PC-9 (cell line): Measurements from ENCODE around the gene CMTM5. TPM values are rescaled to one million over a fixed set of nuclear protein-coding genes. Genes with fewer than 3 reads are reported as not detected.

Source experiments
- BruUV-seq: library from RNA; stranded (reverse); fragments of 400-500 nt; replicated peaks from 2 replicates; lab custom pipeline; 2021; lab: Mats Ljungman, UMichigan
- CTCF ChIA-PET: fragments of 300-600 bp; sonication (Branson Sonifier 250); formaldehyde crosslinking; loops from one replicate; lab custom pipeline; 2022; ENCODE audit warnings: antibody characterized with exemption; lab: Charles Lee
- POLR2A ChIA-PET: fragments of 300-600 bp; sonication (Branson Sonifier 250); formaldehyde crosslinking; loops from one replicate; lab custom pipeline; 2022; ENCODE audit warnings: antibody characterized with exemption; ENCODE audit not compliant: unreplicated experiment; lab: Charles Lee
- DNase-seq, 2 experiments: peaks; one replicate each; pipeline versions ENCODE4 v3.0.0 to v3.0.0-alpha.2; 2015 to 2022; ENCODE audit warnings: mixed read lengths in 1 of 2
- H2AFZ ChIP-seq: fragments of 200-600 bp; sonication (generic); 2 replicates; pipeline ENCODE4 v1.8.1; 2017; ENCODE audit warnings: antibody characterized with exemption
- H3F3A ChIP-seq: fragments of 200-600 bp; sonication (generic); 2 replicates; pipeline ENCODE4 v1.8.1; 2017; ENCODE audit warnings: antibody characterized with exemption, mild to moderate bottlenecking, low read depth; ENCODE audit not compliant: insufficient read depth
- H3K27ac ChIP-seq: fragments of 200-600 bp; sonication (generic); 2 replicates; pipeline ENCODE4 v1.6.1; 2016; ENCODE audit warnings: mixed run types
- H3K27me3 ChIP-seq: fragments of 200-600 bp; sonication (generic); 2 replicates; pipeline ENCODE4 v1.6.1; 2016; ENCODE audit warnings: low read depth, mixed run types; ENCODE audit not compliant: insufficient read depth
- H3K36me3 ChIP-seq: fragments of 200-600 bp; sonication (generic); 2 replicates; pipeline ENCODE4 v1.6.1; 2016; ENCODE audit warnings: low read depth, mixed run types
- H3K4me1 ChIP-seq: fragments of 200-600 bp; sonication (generic); replicated peaks from 2 replicates; pipeline ENCODE4 v1.6.1; 2016; ENCODE audit warnings: mixed run types; ENCODE audit not compliant: insufficient read depth
- H3K4me2 ChIP-seq: fragments of 200-600 bp; sonication (generic); 2 replicates; pipeline ENCODE4 v1.6.1; 2017; ENCODE audit warnings: mixed run types
- H3K4me3 ChIP-seq: fragments of 200-600 bp; sonication (generic); 2 replicates; pipeline ENCODE4 v1.6.1; 2016; ENCODE audit warnings: mixed run types
- H3K79me2 ChIP-seq: fragments of 200-600 bp; sonication (generic); 2 replicates; pipeline ENCODE4 v1.6.1; 2017; ENCODE audit warnings: low read depth, mixed run types
- H3K9me2 ChIP-seq: fragments of 200-600 bp; sonication (generic); 2 replicates; pipeline ENCODE4 v1.8.1; 2017; ENCODE audit warnings: mild to moderate bottlenecking; ENCODE audit not compliant: insufficient read depth
- H3K9me3 ChIP-seq: fragments of 200-600 bp; sonication (generic); 2 replicates; pipeline ENCODE4 v1.8.1; 2016; ENCODE audit warnings: low read depth; ENCODE audit not compliant: insufficient read depth
- H4K20me1 ChIP-seq: fragments of 200-600 bp; sonication (generic); 2 replicates; pipeline ENCODE4 v1.8.1; 2017; ENCODE audit not compliant: insufficient read depth
- EZH2 ChIP-seq: fragments of 200-600 bp; sonication (generic); IDR thresholded peaks from 2 replicates; pipeline ENCODE4 v1.8.0; 2017; ENCODE audit warnings: antibody characterized with exemption, low read depth
- intact Hi-C: fragments of 100-400 bp; cut with micrococcal nuclease; formaldehyde crosslinking; loops from one replicate; pipeline ENCODE4 v1.10.0; 2022; ENCODE audit not compliant: unreplicated experiment
- total RNA-seq: library from RNA; stranded (reverse); gene quantifications from 2 replicates; pipeline ENCODE4 v1.2.3, GENCODE V29; 2021
- TF ChIP-seq, protein P1 (sequence below): fragments of 200-600 bp; sonication (generic); conservative IDR thresholded peaks from 2 replicates; pipeline ENCODE4 v1.6.1; 2017; ENCODE audit warnings: mixed run types, antibody characterized with exemption, mild to moderate bottlenecking, moderate library complexity

The CMTM5 gene
- total RNA-seq, 1 experiment from 2014 or later, result not detected

GRCh38 chr14:23403908-23404307 lies 27.1 kb downstream of the CMTM5 start:
- DNase-seq, result no peak
- no peak overlapping the region for H3K4me3 ChIP-seq
- TF ChIP-seq, protein P1, sequence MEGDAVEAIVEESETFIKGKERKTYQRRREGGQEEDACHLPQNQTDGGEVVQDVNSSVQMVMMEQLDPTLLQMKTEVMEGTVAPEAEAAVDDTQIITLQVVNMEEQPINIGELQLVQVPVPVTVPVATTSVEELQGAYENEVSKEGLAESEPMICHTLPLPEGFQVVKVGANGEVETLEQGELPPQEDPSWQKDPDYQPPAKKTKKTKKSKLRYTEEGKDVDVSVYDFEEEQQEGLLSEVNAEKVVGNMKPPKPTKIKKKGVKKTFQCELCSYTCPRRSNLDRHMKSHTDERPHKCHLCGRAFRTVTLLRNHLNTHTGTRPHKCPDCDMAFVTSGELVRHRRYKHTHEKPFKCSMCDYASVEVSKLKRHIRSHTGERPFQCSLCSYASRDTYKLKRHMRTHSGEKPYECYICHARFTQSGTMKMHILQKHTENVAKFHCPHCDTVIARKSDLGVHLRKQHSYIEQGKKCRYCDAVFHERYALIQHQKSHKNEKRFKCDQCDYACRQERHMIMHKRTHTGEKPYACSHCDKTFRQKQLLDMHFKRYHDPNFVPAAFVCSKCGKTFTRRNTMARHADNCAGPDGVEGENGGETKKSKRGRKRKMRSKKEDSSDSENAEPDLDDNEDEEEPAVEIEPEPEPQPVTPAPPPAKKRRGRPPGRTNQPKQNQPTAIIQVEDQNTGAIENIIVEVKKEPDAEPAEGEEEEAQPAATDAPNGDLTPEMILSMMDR, result no peak
- TF ChIP-seq EZH2, result no peak
- H3K27ac ChIP-seq, result no peak overlapping the region
- no peaks in the 10 kb centered on the region for H3K9me3 ChIP-seq
- no peaks in the 10 kb centered on the region for H3F3A ChIP-seq
- no peaks in the 10 kb centered on the region for H3K9me2 ChIP-seq
- H3K27me3 ChIP-seq, result peaks cover 92% of the 10 kb centered on the region
- intact Hi-C loops, result no loop called here
- no peak overlapping the region for H3K4me2 ChIP-seq
- H4K20me1 ChIP-seq, result no peaks in the 10 kb centered on the region
- H3K79me2 ChIP-seq, result no peaks in the 10 kb centered on the region
- no TSS peak for BruUV-seq
- H3K4me1 ChIP-seq, result no peaks in the 10 kb centered on the region
- no peaks in the 10 kb centered on the region for H3K36me3 ChIP-seq
- ChIA-PET POLR2A (no interaction called here), CTCF (no interaction called here)
- H2AFZ ChIP-seq, result no peak overlapping the region

- no peak for DNase-seq
- no TSS peak for BruUV-seq
- intact Hi-C loops, result no loop called here
- no peak for TF ChIP-seq EZH2
- TF ChIP-seq, protein P1, result no peak
- H3K9me3 ChIP-seq, result no peaks in the 10 kb centered on the region
- no peak overlapping the region for H2AFZ ChIP-seq
- no peak overlapping the region for H3K27ac ChIP-seq
- no peaks in the 10 kb centered on the region for H3F3A ChIP-seq
- no peak overlapping the region for H3K4me2 ChIP-seq
- no peaks in the 10 kb centered on the region for H3K36me3 ChIP-seq
- no peaks in the 10 kb centered on the region for H3K9me2 ChIP-seq
- H3K4me1 ChIP-seq, result no peaks in the 10 kb centered on the region
- H3K4me3 ChIP-seq, result no peak overlapping the region
- POLR2A ChIA-PET, result no interaction called here
- peaks cover 95% of the 10 kb centered on the region for H3K27me3 ChIP-seq
- CTCF ChIA-PET, result no interaction called here
- H3K79me2 ChIP-seq, result no peaks in the 10 kb centered on the region
- no peaks in the 10 kb centered on the region for H4K20me1 ChIP-seq
Measured at GRCh38 chr14:23404331-23404900, 27.6 kb downstream of the CMTM5 start.

- Histone ChIP-seq H3K9me2 (no peaks in the 10 kb centered on the region), H3K4me1 (no peaks in the 10 kb centered on the region), H3K79me2 (no peaks in the 10 kb centered on the region), H2AFZ (no peak overlapping the region), H3K36me3 (no peaks in the 10 kb centered on the region), H4K20me1 (no peaks in the 10 kb centered on the region), H3K4me2 (no peak overlapping the region), H3K4me3 (no peak overlapping the region), H3K27me3 (peaks cover 93% of the 10 kb centered on the region), H3K27ac (no peak overlapping the region), H3F3A (no peaks in the 10 kb centered on the region), H3K9me3 (no peaks in the 10 kb centered on the region)
- POLR2A ChIA-PET, result no interaction called here
- CTCF ChIA-PET, result no interaction called here
- intact Hi-C loops, result no loop called here
- no peak for DNase-seq
- BruUV-seq, result no TSS peak
- TF ChIP-seq, protein P1, result no peak
- no peak for TF ChIP-seq EZH2
Measured at GRCh38 chr14:23405096-23405495, 28.2 kb downstream of the CMTM5 start.
